GM12874 (cell line): ENCODE results near the gene AIRE.

Source experiments
- TF ChIP-seq, protein P1 (sequence below): IDR thresholded peaks from 2 replicates; pipeline ENCODE4 v1.5.1; 2011; ENCODE audit warnings: low read depth, mild to moderate bottlenecking, control low read depth, low read length, moderate library complexity; ENCODE audit not compliant: insufficient read depth

AIRE gene

GRCh38 chr21:44260066-44260465 is 25.6 kb upstream of the AIRE start:
- TF ChIP-seq, protein P1, sequence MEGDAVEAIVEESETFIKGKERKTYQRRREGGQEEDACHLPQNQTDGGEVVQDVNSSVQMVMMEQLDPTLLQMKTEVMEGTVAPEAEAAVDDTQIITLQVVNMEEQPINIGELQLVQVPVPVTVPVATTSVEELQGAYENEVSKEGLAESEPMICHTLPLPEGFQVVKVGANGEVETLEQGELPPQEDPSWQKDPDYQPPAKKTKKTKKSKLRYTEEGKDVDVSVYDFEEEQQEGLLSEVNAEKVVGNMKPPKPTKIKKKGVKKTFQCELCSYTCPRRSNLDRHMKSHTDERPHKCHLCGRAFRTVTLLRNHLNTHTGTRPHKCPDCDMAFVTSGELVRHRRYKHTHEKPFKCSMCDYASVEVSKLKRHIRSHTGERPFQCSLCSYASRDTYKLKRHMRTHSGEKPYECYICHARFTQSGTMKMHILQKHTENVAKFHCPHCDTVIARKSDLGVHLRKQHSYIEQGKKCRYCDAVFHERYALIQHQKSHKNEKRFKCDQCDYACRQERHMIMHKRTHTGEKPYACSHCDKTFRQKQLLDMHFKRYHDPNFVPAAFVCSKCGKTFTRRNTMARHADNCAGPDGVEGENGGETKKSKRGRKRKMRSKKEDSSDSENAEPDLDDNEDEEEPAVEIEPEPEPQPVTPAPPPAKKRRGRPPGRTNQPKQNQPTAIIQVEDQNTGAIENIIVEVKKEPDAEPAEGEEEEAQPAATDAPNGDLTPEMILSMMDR: no peak

GRCh38 chr21:44260791-44261631 is 24.7 kb upstream of the AIRE start:
- TF ChIP-seq, protein P1: no peak

DNA sequence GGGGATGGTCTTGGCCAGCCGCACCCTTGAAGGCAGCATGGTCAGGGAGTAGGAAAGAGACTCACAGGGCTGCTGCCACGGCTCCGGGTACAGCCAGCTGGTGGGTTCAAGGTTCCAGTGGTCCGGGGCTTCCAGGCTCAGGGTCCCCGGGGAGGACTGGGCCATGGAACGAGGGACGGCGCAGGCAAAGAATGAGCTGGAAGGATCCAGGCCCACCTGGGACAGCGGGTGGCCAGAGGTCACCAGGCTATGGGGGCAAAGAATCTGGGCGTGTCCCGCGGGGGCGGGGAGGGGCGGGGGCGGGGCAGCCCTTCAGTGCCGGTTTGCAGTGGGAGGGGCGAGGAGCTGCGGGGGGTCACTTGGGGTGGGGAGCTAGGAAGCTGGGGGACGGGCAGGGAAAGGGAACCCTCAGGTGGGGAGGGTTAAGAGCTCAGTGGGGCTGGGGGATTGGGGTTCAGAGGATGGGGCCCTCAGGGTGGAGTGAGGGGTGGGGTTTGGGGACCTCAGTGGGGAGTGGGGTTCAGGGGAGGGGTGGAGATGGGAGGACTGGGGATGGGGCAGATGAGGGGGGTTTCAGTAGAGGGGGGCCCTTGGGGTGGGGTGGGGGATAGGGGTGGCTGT is 23.9 kb upstream of the AIRE start, which contains the start of gene DNMT3L:
Gene DNMT3L, minus strand, starts transcription at position 223 of the 621 bp plus-strand sequence. CDS start 638 bp downstream, outside the sequence.
- TF ChIP-seq, protein P1: no peak

DNA sequence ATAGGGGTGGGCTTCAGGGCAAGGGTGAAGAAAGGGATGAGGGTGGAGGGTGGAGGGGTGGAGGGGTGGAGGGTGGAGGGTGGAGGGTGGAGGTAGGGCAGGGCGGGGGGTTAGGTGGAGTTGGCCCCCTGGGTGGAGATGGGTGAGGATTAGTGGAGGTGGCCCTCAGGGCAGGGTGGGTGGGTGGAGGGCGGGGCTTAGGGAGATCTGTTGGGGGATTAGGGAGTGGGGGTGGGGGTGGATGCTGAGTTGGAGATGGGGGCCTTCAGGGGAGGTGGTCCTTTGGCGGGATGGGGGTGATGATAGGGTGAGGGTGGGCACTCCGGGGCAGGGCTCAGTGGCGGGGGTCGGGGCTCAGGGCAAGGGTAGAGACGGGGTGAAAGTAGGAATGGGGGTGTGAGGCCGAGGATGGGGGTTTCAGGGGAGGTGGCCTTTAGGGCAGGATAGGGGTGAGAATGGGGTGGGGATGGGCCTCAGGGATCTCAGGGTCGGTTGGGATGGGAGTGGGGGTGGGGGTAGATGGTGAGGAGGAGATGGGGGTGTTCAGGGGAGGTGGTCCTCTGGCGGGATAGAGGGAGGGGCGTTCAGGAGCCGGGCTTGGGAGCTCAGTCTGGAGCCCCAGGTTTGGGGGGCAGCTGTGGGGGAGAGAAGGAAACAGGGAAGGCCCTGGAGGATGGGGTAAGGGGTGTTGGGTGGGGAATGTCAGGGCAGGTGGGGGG is 23.2 kb upstream of the AIRE start:
- TF ChIP-seq, protein P1: no peak

- TF ChIP-seq, protein P1: no peak
Measured at GRCh38 chr21:44263221-44263760, 22.4 kb upstream of the AIRE start.

- TF ChIP-seq, protein P1: no peak
Measured at GRCh38 chr21:44263768-44264167, 21.9 kb upstream of the AIRE start.
